GM23338 (cell line): ENCODE data around the gene MAD1L1. TPM values are rescaled to one million over a fixed set of nuclear protein-coding genes. Genes with fewer than 3 reads are reported as not detected.

Experiments
- ATAC-seq: fragments of 200-7000 bp; cut with Tn5 transposase; 3 replicates; pipeline ENCODE4 v1.9.1; 2020
- DNase-seq: peaks from one replicate; pipeline ENCODE4 v3.0.0-alpha.2; 2015; ENCODE audit warnings: low spot score
- H2AFZ ChIP-seq: fragments of 200-600 bp; sonication (generic); 2 replicates; pipeline ENCODE4 v1.8.0; 2016; ENCODE audit warnings: antibody characterized with exemption, mild to moderate bottlenecking, moderate library complexity
- H3F3A ChIP-seq: fragments of 200-600 bp; sonication (generic); replicated peaks from 2 replicates; pipeline ENCODE4 v1.8.0; 2017; ENCODE audit warnings: antibody characterized with exemption, mixed run types, low read depth
- H3K27ac ChIP-seq: fragments of 200-600 bp; sonication (generic); 2 replicates; pipeline ENCODE4 v1.6.1; 2016; ENCODE audit warnings: low read depth
- H3K27me3 ChIP-seq: fragments of 200-600 bp; sonication (generic); 2 replicates; pipeline ENCODE4 v1.8.0; 2016; ENCODE audit warnings: mild to moderate bottlenecking, mixed run types, moderate library complexity; ENCODE audit not compliant: insufficient read depth
- H3K36me3 ChIP-seq: fragments of 200-600 bp; sonication (generic); 2 replicates; pipeline ENCODE4 v1.8.0; 2016; ENCODE audit warnings: mild to moderate bottlenecking; ENCODE audit not compliant: insufficient read depth
- H3K4me1 ChIP-seq: fragments of 200-600 bp; sonication (generic); 2 replicates; pipeline ENCODE4 v1.8.0; 2016; ENCODE audit warnings: mild to moderate bottlenecking, moderate library complexity; ENCODE audit not compliant: insufficient read depth
- H3K4me2 ChIP-seq: fragments of 200-600 bp; sonication (generic); 2 replicates; pipeline ENCODE4 v1.7.1; 2017; ENCODE audit warnings: mixed run types
- H3K4me3 ChIP-seq: fragments of 200-600 bp; sonication (generic); 2 replicates; pipeline ENCODE4 v1.6.1; 2016; ENCODE audit warnings: mixed run types
- H3K79me2 ChIP-seq: fragments of 200-600 bp; sonication (generic); replicated peaks from 2 replicates; pipeline ENCODE4 v1.8.0; 2017; ENCODE audit warnings: mild to moderate bottlenecking; ENCODE audit not compliant: insufficient read depth
- H3K9me2 ChIP-seq: fragments of 200-600 bp; sonication (generic); 2 replicates; pipeline ENCODE4 v1.8.0; 2017; ENCODE audit not compliant: insufficient read depth
- H4K20me1 ChIP-seq: fragments of 200-600 bp; sonication (generic); replicated peaks from 2 replicates; pipeline ENCODE4 v1.8.0; 2017; ENCODE audit warnings: mild to moderate bottlenecking; ENCODE audit not compliant: insufficient read depth
- H3K27ac Mint-ChIP-seq: 2 replicates; pipeline ENCODE4 v1.8.0; 2020; ENCODE audit warnings: inconsistent platforms, mild to moderate bottlenecking, moderate library complexity, mixed read lengths
- H3K27me3 Mint-ChIP-seq: 3 replicates; pipeline ENCODE4 v1.8.0; 2022; ENCODE audit warnings: low read depth, mild to moderate bottlenecking, moderate library complexity, mixed read lengths, inconsistent platforms; ENCODE audit not compliant: insufficient read depth, poor library complexity
- H3K36me3 Mint-ChIP-seq: 3 replicates; pipeline ENCODE4 v1.8.0; 2021; ENCODE audit warnings: low read depth, mild to moderate bottlenecking, inconsistent platforms, moderate library complexity, mixed read lengths
- H3K4me1 Mint-ChIP-seq: 3 replicates; pipeline ENCODE4 v1.8.0; 2020; ENCODE audit warnings: mild to moderate bottlenecking, inconsistent platforms, mixed read lengths
- H3K4me3 Mint-ChIP-seq: 3 replicates; pipeline ENCODE4 v1.8.0; 2021; ENCODE audit warnings: moderate library complexity, mild to moderate bottlenecking, inconsistent platforms, mixed read lengths
- H3K9me3 Mint-ChIP-seq: 3 replicates; pipeline ENCODE4 v1.8.0; 2020; ENCODE audit warnings: moderate library complexity, mild to moderate bottlenecking, inconsistent platforms, mixed read lengths
- EZH2 ChIP-seq: fragments of 200-600 bp; sonication (generic); IDR thresholded peaks from one replicate; pipeline ENCODE4 v1.8.0; 2017; ENCODE audit warnings: antibody characterized with exemption, mild to moderate bottlenecking, low read depth; ENCODE audit not compliant: unreplicated experiment
- POLR2AphosphoS5 ChIP-seq: IDR thresholded peaks from 2 replicates; pipeline ENCODE4 v1.6.1; 2016; ENCODE audit warnings: antibody characterized with exemption, low read depth
- STAT1 ChIP-seq: IDR thresholded peaks from one replicate; pipeline ENCODE4 v1.6.1; 2016; ENCODE audit warnings: antibody characterized with exemption; ENCODE audit not compliant: unreplicated experiment
- polyA plus RNA-seq: library from polyadenylated mRNA; unstranded; fragments of >200 nt; fragmentation: Nextera tagmentation; extraction: Ambion mirVana; gene quantifications from 2 replicates; pipeline ENCODE4 v1.2.1, GENCODE V29; 2016
- total RNA-seq: library from RNA; depleted of rRNA; stranded (reverse); fragments of >200 nt; shearing (Covaris generic); gene quantifications from 2 replicates; pipeline ENCODE4 v1.2.3, GENCODE V29; 2014
- TF ChIP-seq, protein P1 (sequence below): fragments of 250-450 bp; sonication (Bioruptor Pico); IDR thresholded peaks from 2 replicates; pipeline ENCODE4 v1.5.0; 2020; ENCODE audit warnings: mild to moderate bottlenecking, moderate library complexity
- TF ChIP-seq, protein P2 (sequence below): IDR thresholded peaks from 2 replicates; pipeline ENCODE4 v1.6.1; 2016; ENCODE audit warnings: antibody characterized with exemption
- TF ChIP-seq, protein P3 (sequence below), 2 experiments: fragments of 200-600 bp in 1 of 2; sonication (generic) in 1 of 2; conservative IDR thresholded peaks; 2 replicates each; pipeline versions ENCODE4 v1.5.1 to v1.6.1; 2016 to 2017; ENCODE audit warnings: antibody characterized with exemption in 2 of 2, low read depth in 2 of 2, mild to moderate bottlenecking in 2 of 2, moderate library complexity in 1 of 2

The MAD1L1 gene
- total and polyA plus RNA-seq, 2 experiments from 2014 or later, result 40.3 to 59.3 TPM

DNA sequence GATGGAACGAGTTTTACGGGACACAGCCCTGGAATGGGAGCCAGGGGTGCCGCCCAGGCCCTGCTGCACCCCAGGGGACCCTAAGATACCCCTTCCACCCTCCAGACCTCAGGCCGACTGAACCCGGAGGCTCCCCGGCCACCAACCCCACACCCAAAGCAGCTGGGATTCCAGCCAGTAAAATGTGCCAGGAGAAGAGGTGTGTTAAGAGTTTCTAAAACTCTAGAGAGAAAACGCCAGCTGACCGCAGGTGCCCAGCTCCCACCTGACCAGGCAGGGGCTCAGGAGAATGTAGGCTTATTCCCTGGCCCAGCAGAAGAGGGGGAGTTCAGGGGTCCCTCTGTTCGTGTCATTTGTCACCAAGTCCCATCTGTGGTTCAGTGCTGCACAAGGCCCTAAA, 26.7 kb upstream of the MAD1L1 start (continued):
- TF ChIP-seq, protein P1, sequence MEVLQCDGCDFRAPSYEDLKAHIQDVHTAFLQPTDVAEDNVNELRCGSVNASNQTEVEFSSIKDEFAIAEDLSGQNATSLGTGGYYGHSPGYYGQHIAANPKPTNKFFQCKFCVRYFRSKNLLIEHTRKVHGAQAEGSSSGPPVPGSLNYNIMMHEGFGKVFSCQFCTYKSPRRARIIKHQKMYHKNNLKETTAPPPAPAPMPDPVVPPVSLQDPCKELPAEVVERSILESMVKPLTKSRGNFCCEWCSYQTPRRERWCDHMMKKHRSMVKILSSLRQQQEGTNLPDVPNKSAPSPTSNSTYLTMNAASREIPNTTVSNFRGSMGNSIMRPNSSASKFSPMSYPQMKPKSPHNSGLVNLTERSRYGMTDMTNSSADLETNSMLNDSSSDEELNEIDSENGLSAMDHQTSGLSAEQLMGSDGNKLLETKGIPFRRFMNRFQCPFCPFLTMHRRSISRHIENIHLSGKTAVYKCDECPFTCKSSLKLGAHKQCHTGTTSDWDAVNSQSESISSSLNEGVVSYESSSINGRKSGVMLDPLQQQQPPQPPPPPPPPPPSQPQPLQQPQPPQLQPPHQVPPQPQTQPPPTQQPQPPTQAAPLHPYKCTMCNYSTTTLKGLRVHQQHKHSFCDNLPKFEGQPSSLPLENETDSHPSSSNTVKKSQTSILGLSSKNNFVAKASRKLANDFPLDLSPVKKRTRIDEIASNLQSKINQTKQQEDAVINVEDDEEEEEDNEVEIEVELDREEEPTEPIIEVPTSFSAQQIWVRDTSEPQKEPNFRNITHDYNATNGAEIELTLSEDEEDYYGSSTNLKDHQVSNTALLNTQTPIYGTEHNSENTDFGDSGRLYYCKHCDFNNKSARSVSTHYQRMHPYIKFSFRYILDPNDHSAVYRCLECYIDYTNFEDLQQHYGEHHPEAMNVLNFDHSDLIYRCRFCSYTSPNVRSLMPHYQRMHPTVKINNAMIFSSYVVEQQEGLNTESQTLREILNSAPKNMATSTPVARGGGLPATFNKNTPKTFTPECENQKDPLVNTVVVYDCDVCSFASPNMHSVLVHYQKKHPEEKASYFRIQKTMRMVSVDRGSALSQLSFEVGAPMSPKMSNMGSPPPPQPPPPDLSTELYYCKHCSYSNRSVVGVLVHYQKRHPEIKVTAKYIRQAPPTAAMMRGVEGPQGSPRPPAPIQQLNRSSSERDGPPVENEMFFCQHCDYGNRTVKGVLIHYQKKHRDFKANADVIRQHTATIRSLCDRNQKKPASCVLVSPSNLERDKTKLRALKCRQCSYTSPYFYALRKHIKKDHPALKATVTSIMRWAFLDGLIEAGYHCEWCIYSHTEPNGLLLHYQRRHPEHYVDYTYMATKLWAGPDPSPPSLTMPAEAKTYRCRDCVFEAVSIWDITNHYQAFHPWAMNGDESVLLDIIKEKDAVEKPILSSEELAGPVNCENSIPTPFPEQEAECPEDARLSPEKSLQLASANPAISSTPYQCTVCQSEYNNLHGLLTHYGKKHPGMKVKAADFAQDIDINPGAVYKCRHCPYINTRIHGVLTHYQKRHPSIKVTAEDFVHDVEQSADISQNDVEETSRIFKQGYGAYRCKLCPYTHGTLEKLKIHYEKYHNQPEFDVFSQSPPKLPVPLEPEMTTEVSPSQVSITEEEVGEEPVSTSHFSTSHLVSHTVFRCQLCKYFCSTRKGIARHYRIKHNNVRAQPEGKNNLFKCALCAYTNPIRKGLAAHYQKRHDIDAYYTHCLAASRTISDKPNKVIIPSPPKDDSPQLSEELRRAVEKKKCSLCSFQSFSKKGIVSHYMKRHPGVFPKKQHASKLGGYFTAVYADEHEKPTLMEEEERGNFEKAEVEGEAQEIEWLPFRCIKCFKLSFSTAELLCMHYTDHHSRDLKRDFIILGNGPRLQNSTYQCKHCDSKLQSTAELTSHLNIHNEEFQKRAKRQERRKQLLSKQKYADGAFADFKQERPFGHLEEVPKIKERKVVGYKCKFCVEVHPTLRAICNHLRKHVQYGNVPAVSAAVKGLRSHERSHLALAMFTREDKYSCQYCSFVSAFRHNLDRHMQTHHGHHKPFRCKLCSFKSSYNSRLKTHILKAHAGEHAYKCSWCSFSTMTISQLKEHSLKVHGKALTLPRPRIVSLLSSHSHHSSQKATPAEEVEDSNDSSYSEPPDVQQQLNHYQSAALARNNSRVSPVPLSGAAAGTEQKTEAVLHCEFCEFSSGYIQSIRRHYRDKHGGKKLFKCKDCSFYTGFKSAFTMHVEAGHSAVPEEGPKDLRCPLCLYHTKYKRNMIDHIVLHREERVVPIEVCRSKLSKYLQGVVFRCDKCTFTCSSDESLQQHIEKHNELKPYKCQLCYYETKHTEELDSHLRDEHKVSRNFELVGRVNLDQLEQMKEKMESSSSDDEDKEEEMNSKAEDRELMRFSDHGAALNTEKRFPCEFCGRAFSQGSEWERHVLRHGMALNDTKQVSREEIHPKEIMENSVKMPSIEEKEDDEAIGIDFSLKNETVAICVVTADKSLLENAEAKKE (CRISPR knock-in tag), result no peak
- TF ChIP-seq EZH2 (no peak), STAT1 (no peak)
- TF ChIP-seq, protein P2, sequence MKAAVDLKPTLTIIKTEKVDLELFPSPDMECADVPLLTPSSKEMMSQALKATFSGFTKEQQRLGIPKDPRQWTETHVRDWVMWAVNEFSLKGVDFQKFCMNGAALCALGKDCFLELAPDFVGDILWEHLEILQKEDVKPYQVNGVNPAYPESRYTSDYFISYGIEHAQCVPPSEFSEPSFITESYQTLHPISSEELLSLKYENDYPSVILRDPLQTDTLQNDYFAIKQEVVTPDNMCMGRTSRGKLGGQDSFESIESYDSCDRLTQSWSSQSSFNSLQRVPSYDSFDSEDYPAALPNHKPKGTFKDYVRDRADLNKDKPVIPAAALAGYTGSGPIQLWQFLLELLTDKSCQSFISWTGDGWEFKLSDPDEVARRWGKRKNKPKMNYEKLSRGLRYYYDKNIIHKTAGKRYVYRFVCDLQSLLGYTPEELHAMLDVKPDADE, result no peak

DNA sequence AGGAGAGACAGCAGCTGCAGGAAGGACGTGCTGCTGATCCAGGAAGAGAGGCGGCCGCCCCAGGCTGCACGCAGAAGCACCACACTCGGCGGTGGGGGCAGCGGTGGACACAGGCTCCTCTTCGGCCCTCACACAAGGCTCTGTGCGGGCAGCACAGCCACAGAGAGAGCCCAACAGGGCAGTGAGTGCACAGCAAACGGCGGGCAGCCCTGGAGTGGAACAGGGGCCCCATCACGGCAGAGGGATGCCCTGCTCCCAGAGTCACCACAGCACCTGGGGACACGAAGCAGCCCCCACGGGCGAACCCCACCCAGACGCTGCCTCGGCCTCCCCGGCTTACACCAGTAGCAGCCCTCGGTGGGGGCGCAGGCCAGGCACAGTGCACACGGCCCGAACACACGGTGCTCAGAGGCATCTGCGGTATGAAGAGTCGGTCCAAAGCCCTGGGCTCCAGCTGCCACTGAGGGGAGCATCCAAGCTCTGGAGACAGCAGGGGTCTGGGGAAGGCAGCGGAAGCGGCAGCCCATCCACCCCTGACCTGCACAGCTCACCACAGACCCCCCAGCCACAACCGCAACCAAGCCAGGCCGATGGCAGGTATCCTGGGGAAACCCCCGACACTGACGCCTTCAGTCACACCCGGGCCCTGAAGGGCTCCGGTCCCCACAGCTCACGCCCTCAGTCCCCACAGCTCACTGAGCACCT, 26.1 kb upstream of the MAD1L1 start:
- H3K27ac ChIP-seq, result no peak overlapping the region
- no peaks in the 10 kb centered on the region for H3K9me3 Mint-ChIP-seq
- H4K20me1 ChIP-seq, result no peaks in the 10 kb centered on the region
- peaks cover 12% of the 10 kb centered on the region for H3K27me3 Mint-ChIP-seq
- DNase-seq, result no peak
- TF ChIP-seq, protein P3, sequence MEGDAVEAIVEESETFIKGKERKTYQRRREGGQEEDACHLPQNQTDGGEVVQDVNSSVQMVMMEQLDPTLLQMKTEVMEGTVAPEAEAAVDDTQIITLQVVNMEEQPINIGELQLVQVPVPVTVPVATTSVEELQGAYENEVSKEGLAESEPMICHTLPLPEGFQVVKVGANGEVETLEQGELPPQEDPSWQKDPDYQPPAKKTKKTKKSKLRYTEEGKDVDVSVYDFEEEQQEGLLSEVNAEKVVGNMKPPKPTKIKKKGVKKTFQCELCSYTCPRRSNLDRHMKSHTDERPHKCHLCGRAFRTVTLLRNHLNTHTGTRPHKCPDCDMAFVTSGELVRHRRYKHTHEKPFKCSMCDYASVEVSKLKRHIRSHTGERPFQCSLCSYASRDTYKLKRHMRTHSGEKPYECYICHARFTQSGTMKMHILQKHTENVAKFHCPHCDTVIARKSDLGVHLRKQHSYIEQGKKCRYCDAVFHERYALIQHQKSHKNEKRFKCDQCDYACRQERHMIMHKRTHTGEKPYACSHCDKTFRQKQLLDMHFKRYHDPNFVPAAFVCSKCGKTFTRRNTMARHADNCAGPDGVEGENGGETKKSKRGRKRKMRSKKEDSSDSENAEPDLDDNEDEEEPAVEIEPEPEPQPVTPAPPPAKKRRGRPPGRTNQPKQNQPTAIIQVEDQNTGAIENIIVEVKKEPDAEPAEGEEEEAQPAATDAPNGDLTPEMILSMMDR (conservative IDR thresholded peaks at IDR 0.05; ENCODE audit: low read depth in 2 of 2), result no peak
- TF ChIP-seq POLR2AphosphoS5, result no peak
- no peak overlapping the region for H2AFZ ChIP-seq
- no peaks in the 10 kb centered on the region for H3K79me2 ChIP-seq
- H3K9me2 ChIP-seq, result no peaks in the 10 kb centered on the region
- no peaks in the 10 kb centered on the region for H3F3A ChIP-seq
- no peaks in the 10 kb centered on the region for H3K27me3 ChIP-seq
- no peaks in the 10 kb centered on the region for H3K4me1 ChIP-seq
- 0 out of 2 replicates have a peak overlapping the region, but pooled peaks have one; percentile 65 for H3K27ac Mint-ChIP-seq
- no peak overlapping the region for H3K4me3 ChIP-seq
- no peak overlapping the region for H3K4me2 ChIP-seq
- no peaks in the 10 kb centered on the region for H3K4me1 Mint-ChIP-seq
- H3K36me3 Mint-ChIP-seq, result peaks cover 15% of the 10 kb centered on the region
- no peaks in the 10 kb centered on the region for H3K36me3 ChIP-seq
- no peak for ATAC-seq
- no peak overlapping the region for H3K4me3 Mint-ChIP-seq
